ENCODE measurements around the gene PLXNC1.

The PLXNC1 gene

GRCh38 chr12:94260017-94260416 is 111.6 kb downstream of the PLXNC1 start:
- CTCF ChIA-PET: interaction anchor here (0.6 to 0.9 kb wide), 2 partner anchors 11 to 114 kb away, joined by 3 to 4 read pairs; no protein-coding TSS in a partner anchor
- POLR2A ChIA-PET: no interaction called here

DNA sequence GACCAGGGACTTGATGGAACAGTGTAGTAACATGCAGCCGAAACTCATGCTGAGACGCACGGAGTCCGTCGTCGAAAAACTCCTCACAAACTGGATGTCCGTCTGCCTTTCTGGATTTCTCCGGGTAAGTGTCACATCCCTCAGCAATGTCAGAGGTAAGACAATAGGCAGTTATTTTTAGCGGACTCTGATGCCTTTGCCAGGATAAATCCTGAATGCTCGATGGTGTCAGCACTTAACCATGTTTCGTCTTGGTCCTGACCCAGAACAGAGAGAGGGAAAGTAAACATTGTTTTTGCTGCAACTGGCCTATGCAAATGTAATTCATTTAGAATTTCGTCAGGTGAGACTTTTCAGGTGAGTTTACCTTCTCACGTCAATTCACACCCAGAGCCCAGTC is 112.3 kb downstream of the PLXNC1 start:
- H3K27me3 ChIP-seq (replicated peaks in 2 of 5; ENCODE audit: control insufficient read depth in 4 of 5, insufficient read depth in 5 of 5, low read length in 4 of 5): no peaks in the 10 kb centered on the region
- no peak overlapping the region for H3K27ac ChIP-seq (ENCODE audit: insufficient read depth in 1 of 2, low read depth in 1 of 2, low read length in 2 of 2, poor library complexity in 1 of 2, severe bottlenecking in 2 of 2)
- peaks cover 5 to 39% (median 23%) of the 10 kb centered on the region in 4 experiments for H3K4me1 ChIP-seq (ENCODE audit: control extremely low read depth in 1 of 4, control insufficient read depth in 4 of 4, insufficient read depth in 4 of 4, low read length in 3 of 4)
- ChIA-PET CTCF (interaction anchor here (0.9 to 2.9 kb wide), 2 partner anchors 11 to 14 kb away, joined by 4 to 13 read pairs; no protein-coding TSS in a partner anchor), POLR2A (no interaction called here)
- no peak overlapping the region for H3K4me3 ChIP-seq (ENCODE audit: control insufficient read depth in 1 of 7, extremely low read depth in 1 of 7, insufficient read depth in 4 of 7, low read depth in 2 of 7, low read length in 6 of 7)
- H3K9me3 ChIP-seq (ENCODE audit: control extremely low read depth in 1 of 5, control insufficient read depth in 4 of 5, insufficient read depth in 2 of 5, low read depth in 1 of 5, low read length in 4 of 5): no peaks in the 10 kb centered on the region
- WGBS (ENCODE audit: insufficient coverage): 94% methylated on average over 12 of the region's 13 CpGs
- DNase-seq: no peak
- H3K36me3 ChIP-seq (ENCODE audit: control insufficient read depth in 4 of 4, insufficient read depth in 4 of 4, low read length in 3 of 4): peaks cover 18 to 47% (median 19%) of the 10 kb centered on the region in 4 experiments

More at GRCh38 chr12:94260017-94260416, 111.6 kb downstream of the PLXNC1 start:
- no peaks in the 10 kb centered on the region for H3K27me3 ChIP-seq (replicated peaks in 2 of 5; ENCODE audit: control insufficient read depth in 4 of 5, insufficient read depth in 5 of 5, low read length in 4 of 5)
- H3K9me3 ChIP-seq (ENCODE audit: control extremely low read depth in 1 of 5, control insufficient read depth in 4 of 5, insufficient read depth in 2 of 5, low read depth in 1 of 5, low read length in 4 of 5): no peaks in the 10 kb centered on the region
- peaks cover 15 to 47% (median 24%) of the 10 kb centered on the region in 4 experiments for H3K36me3 ChIP-seq (ENCODE audit: control insufficient read depth in 4 of 4, insufficient read depth in 4 of 4, low read length in 3 of 4)
- DNase-seq: no peak
- H3K4me3 ChIP-seq (ENCODE audit: control insufficient read depth in 1 of 7, extremely low read depth in 1 of 7, insufficient read depth in 4 of 7, low read depth in 2 of 7, low read length in 6 of 7): no peak overlapping the region
- H3K27ac ChIP-seq (ENCODE audit: insufficient read depth in 1 of 2, low read depth in 1 of 2, low read length in 2 of 2, poor library complexity in 1 of 2, severe bottlenecking in 2 of 2): no peak overlapping the region
- WGBS (ENCODE audit: insufficient coverage): no CpG with 5 or more reads among the region's 3 CpGs
- H3K4me1 ChIP-seq (ENCODE audit: control extremely low read depth in 1 of 4, control insufficient read depth in 4 of 4, insufficient read depth in 4 of 4, low read length in 3 of 4): peaks cover 5 to 36% (median 23%) of the 10 kb centered on the region in 4 experiments

DNA sequence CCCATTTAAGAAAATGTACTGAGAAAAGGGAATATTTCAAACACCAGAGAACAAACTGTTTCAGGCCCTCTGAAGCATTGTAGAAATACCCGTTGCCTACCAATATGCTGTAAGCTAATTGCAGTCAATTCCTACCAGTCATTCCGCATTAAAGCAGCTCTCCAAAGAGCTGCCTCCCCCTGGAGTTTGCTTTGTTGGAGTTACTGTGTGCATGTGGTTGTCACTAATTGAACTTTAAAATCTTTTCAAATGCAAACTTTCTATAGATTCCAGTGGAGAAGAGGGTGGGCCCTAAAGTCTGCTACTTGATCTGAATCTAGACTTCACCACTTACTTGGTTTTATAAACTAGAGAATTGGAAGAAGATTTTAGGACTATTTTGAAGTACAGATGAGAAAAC is 112.7 kb downstream of the PLXNC1 start:
- H3K4me3 ChIP-seq (ENCODE audit: control insufficient read depth in 1 of 7, extremely low read depth in 1 of 7, insufficient read depth in 4 of 7, low read depth in 2 of 7, low read length in 6 of 7): no peak overlapping the region
- no peaks in the 10 kb centered on the region for H3K27me3 ChIP-seq (replicated peaks in 2 of 5; ENCODE audit: control insufficient read depth in 4 of 5, insufficient read depth in 5 of 5, low read length in 4 of 5)
- H3K9me3 ChIP-seq (ENCODE audit: control extremely low read depth in 1 of 5, control insufficient read depth in 4 of 5, insufficient read depth in 2 of 5, low read depth in 1 of 5, low read length in 4 of 5): no peaks in the 10 kb centered on the region
- no peak for DNase-seq
- CTCF ChIA-PET: interaction anchor here (0.6 to 2.9 kb wide), 5 partner anchors 10 to 84 kb away, joined by 3 to 13 read pairs (median 5); no protein-coding TSS in a partner anchor
- H3K36me3 ChIP-seq (ENCODE audit: control insufficient read depth in 4 of 4, insufficient read depth in 4 of 4, low read length in 3 of 4): peaks cover 14 to 47% (median 16%) of the 10 kb centered on the region in 4 experiments
- POLR2A ChIA-PET: no interaction called here
- no peak overlapping the region for H3K27ac ChIP-seq (ENCODE audit: insufficient read depth in 1 of 2, low read depth in 1 of 2, low read length in 2 of 2, poor library complexity in 1 of 2, severe bottlenecking in 2 of 2)
- no CpG with 5 or more reads among the region's 2 CpGs for WGBS (ENCODE audit: insufficient coverage)
- H3K4me1 ChIP-seq (ENCODE audit: control extremely low read depth in 1 of 4, control insufficient read depth in 4 of 4, insufficient read depth in 4 of 4, low read length in 3 of 4): peaks cover 5 to 42% (median 26%) of the 10 kb centered on the region in 4 experiments

GRCh38 chr12:94261786-94262185 is 113.4 kb downstream of the PLXNC1 start:
- Histone ChIP-seq H3K9me3 (ENCODE audit: control extremely low read depth in 1 of 5, control insufficient read depth in 4 of 5, insufficient read depth in 2 of 5, low read depth in 1 of 5, low read length in 4 of 5) (no peaks in the 10 kb centered on the region), H3K4me1 (ENCODE audit: control extremely low read depth in 1 of 4, control insufficient read depth in 4 of 4, insufficient read depth in 4 of 4, low read length in 3 of 4) (peaks cover 8 to 49% (median 33%) of the 10 kb centered on the region in 4 experiments), H3K4me3 (ENCODE audit: control insufficient read depth in 1 of 7, extremely low read depth in 1 of 7, insufficient read depth in 4 of 7, low read depth in 2 of 7, low read length in 6 of 7) (peak overlapping the region in 4 of 7 experiments; percentile 55 to 82 (median 74)), H3K36me3 (ENCODE audit: control insufficient read depth in 4 of 4, insufficient read depth in 4 of 4, low read length in 3 of 4) (peaks cover 10 to 43% (median 17%) of the 10 kb centered on the region in 4 experiments), H3K27ac (ENCODE audit: insufficient read depth in 1 of 2, low read depth in 1 of 2, low read length in 2 of 2, poor library complexity in 1 of 2, severe bottlenecking in 2 of 2) (peak overlapping the region in 1 of 2 experiments; percentile 58), H3K27me3 (replicated peaks in 2 of 5; ENCODE audit: control insufficient read depth in 4 of 5, insufficient read depth in 5 of 5, low read length in 4 of 5) (no peaks in the 10 kb centered on the region)
- no peak for DNase-seq
- ChIA-PET POLR2A (interaction anchor here (0.5 kb wide), 1 partner anchor 749 kb away, joined by 5 read pairs; no protein-coding TSS in a partner anchor), CTCF (interaction anchor here (0.6 to 2.9 kb wide), 11 partner anchors 8 to 117 kb away, joined by 3 to 13 read pairs (median 5); partner anchors contain the start of gene PLXNC1)
- no CpG with 5 or more reads among the region's 3 CpGs for WGBS (ENCODE audit: insufficient coverage)

DNA sequence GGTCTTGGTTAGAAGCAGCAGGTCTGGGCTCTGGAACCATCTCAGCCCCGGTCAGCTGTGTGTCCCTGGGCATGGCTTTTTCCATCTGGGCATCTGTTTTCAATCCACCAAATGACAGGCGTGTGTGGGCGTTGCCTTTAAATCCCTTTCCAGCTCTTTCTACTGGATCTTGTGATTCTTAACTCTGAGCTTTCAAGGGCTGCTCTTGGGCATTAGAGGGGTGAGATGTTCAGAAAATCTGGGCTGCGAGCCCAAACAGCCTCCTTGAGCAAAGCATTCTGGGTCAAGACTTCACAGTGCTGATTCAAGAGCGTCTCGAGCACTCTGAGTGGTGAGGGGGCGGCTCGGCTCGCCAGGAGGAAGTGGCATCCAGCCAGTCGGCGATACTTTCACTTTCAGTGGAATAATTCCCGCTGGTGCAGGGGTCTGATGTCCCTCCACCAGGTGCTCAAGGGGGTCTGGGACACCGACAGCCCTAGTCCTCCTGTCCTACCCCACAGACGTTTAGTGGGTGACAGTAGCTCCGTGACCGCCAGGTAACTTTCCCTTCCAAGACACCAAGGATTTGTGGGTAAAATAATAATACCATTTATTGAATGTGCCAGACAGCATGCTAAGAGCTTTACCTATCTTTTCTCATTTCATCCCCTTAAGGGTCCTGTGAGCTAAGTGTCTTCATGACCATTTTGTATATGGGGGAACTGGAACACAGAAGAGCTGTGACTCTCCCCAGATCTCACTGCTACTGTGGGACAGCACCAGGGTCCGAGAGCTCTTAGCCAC is 114.0 kb downstream of the PLXNC1 start:
- Histone ChIP-seq H3K4me1 (ENCODE audit: control extremely low read depth in 1 of 4, control insufficient read depth in 4 of 4, insufficient read depth in 4 of 4, low read length in 3 of 4) (peaks cover 14 to 55% (median 39%) of the 10 kb centered on the region in 4 experiments), H3K27ac (ENCODE audit: insufficient read depth in 1 of 2, low read depth in 1 of 2, low read length in 2 of 2, poor library complexity in 1 of 2, severe bottlenecking in 2 of 2) (peak overlapping the region; percentile 13 to 58), H3K9me3 (ENCODE audit: control extremely low read depth in 1 of 5, control insufficient read depth in 4 of 5, insufficient read depth in 2 of 5, low read depth in 1 of 5, low read length in 4 of 5) (no peaks in the 10 kb centered on the region), H3K27me3 (replicated peaks in 2 of 5; ENCODE audit: control insufficient read depth in 4 of 5, insufficient read depth in 5 of 5, low read length in 4 of 5) (no peaks in the 10 kb centered on the region), H3K36me3 (ENCODE audit: control insufficient read depth in 4 of 4, insufficient read depth in 4 of 4, low read length in 3 of 4) (peaks cover 10 to 39% (median 17%) of the 10 kb centered on the region in 4 experiments), H3K4me3 (ENCODE audit: control insufficient read depth in 1 of 7, extremely low read depth in 1 of 7, insufficient read depth in 4 of 7, low read depth in 2 of 7, low read length in 6 of 7) (peak overlapping the region in 6 of 7 experiments; percentile 32 to 82 (median 65))
- ChIA-PET POLR2A (interaction anchor here (0.5 to 1.2 kb wide), 2 partner anchors 93 to 749 kb away, joined by 5 read pairs; no protein-coding TSS in a partner anchor), CTCF (interaction anchor here (0.7 to 2.9 kb wide), 13 partner anchors 8 to 118 kb away, joined by 3 to 13 read pairs (median 5); partner anchors contain the start of gene PLXNC1)
- DNase-seq: peak; percentile 81 to 92 (median 91)
- WGBS (ENCODE audit: insufficient coverage): 13% methylated on average over 11 of the region's 17 CpGs

DNA sequence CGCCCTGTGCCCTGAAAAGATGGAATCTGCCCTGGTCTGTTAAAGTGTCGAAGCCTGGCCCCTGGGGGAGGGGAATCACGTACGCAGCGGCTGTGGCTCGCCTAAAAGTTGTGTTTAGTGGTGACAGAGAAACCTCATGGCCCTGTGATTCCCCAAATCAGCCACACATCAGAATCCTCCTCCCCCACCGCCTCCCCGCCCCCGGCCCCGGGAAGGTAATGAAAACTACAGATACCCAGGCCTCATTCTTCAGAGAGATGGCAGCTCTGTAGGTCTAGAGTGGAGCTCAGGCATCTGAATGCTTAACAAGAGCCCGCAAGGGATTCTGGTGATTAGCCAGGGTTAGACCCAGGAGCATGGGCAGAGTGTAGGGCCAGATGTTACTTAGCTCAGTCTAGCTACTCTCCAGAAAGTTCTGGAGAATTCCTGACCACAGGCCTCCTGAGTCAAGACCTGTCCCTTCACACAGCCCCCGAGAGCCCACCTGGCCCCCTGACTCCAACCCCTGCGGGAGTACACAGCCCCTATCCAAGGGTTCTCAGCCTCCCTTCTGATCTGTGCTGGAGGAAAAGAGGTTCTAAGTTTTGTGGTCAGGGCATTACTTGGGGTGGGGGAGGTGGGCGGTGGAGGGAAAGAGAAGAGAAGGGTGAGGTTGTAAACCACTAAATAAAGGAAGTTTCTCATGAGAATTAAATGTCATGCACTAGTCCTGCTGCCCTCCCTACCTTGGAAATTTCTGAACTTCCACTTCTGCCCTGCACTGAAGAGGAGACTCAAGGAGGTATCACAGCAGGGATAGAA is 114.8 kb downstream of the PLXNC1 start:
- POLR2A ChIA-PET: interaction anchor here (1.2 kb wide), 1 partner anchor 94 kb away, joined by 5 read pairs; no protein-coding TSS in a partner anchor
- H3K27me3 ChIP-seq (replicated peaks in 2 of 5; ENCODE audit: control insufficient read depth in 4 of 5, insufficient read depth in 5 of 5, low read length in 4 of 5): no peaks in the 10 kb centered on the region
- CTCF ChIA-PET: interaction anchor here (0.6 to 2.9 kb wide), 10 partner anchors 9 to 117 kb away, joined by 3 to 13 read pairs (median 4); partner anchors contain the start of gene PLXNC1
- WGBS (ENCODE audit: insufficient coverage): 85% methylated on average over 3 of the region's 14 CpGs
- H3K36me3 ChIP-seq (ENCODE audit: control insufficient read depth in 4 of 4, insufficient read depth in 4 of 4, low read length in 3 of 4): peaks cover 10 to 39% (median 17%) of the 10 kb centered on the region in 4 experiments
- peak overlapping the region in 6 of 7 experiments; percentile 32 to 82 (median 65) for H3K4me3 ChIP-seq (ENCODE audit: control insufficient read depth in 1 of 7, extremely low read depth in 1 of 7, insufficient read depth in 4 of 7, low read depth in 2 of 7, low read length in 6 of 7)
- peak overlapping the region; percentile 13 to 58 for H3K27ac ChIP-seq (ENCODE audit: insufficient read depth in 1 of 2, low read depth in 1 of 2, low read length in 2 of 2, poor library complexity in 1 of 2, severe bottlenecking in 2 of 2)
- peak; percentile 60 to 90 (median 88) for DNase-seq
- no peaks in the 10 kb centered on the region for H3K9me3 ChIP-seq (ENCODE audit: control extremely low read depth in 1 of 5, control insufficient read depth in 4 of 5, insufficient read depth in 2 of 5, low read depth in 1 of 5, low read length in 4 of 5)
- H3K4me1 ChIP-seq (ENCODE audit: control extremely low read depth in 1 of 4, control insufficient read depth in 4 of 4, insufficient read depth in 4 of 4, low read length in 3 of 4): peaks cover 15 to 63% (median 47%) of the 10 kb centered on the region in 4 experiments
